ENCODE results near the gene PTPRH.

- TF ChIP-seq CTCF (conservative IDR thresholded peaks at IDR 0.05) = no peak
- TF ChIP-seq ZFX (IDR thresholded peaks at IDR 0.05) = no peak
These were observed 42.6 kb downstream of the PTPRH start, which contains the start of gene DNAAF3 for GRCh38 chr19:55166530-55167268.

Data from C4-2B (cell line).